Stimulated activated CD4-positive, alpha-beta T cell treated with anti-CD3 and anti-CD28 coated beads, TNF-alpha, amount 100 ng/mL, for 24 hours (primary cell): ENCODE measurements around the gene FAM163B.

ENCODE experiments used
- DNase-seq, 3 experiments: peaks; one replicate each; pipeline ENCODE4 v3.0.0-alpha.2; 2020; ENCODE audit warnings: low read depth in 3 of 3

The FAM163B gene

GRCh38 chr9:133547116-133547515 lies 62.1 kb downstream of the FAM163B start:
- no peak for DNase-seq

GRCh38 chr9:133546287-133546680 lies 62.9 kb downstream of the FAM163B start:
- no peak for DNase-seq

GRCh38 chr9:133545494-133546286 lies 63.5 kb downstream of the FAM163B start:
- DNase-seq: no peak

GRCh38 chr9:133543772-133544467 lies 65.3 kb downstream of the FAM163B start:
- no peak for DNase-seq

GRCh38 chr9:133542002-133542401 lies 67.2 kb downstream of the FAM163B start:
- DNase-seq: no peak

- DNase-seq: no peak
These were observed 68.5 kb downstream of the FAM163B start for GRCh38 chr9:133540698-133541025.

GRCh38 chr9:133539991-133540697 lies 69.0 kb downstream of the FAM163B start:
- DNase-seq: no peak

- no peak for DNase-seq
These were observed 70.0 kb downstream of the FAM163B start for GRCh38 chr9:133538851-133539833.

GRCh38 chr9:133538176-133538575 lies 71.0 kb downstream of the FAM163B start:
- no peak for DNase-seq

GRCh38 chr9:133537257-133537656 lies 71.9 kb downstream of the FAM163B start:
- DNase-seq: no peak

- no peak for DNase-seq
These were observed 72.7 kb downstream of the FAM163B start for GRCh38 chr9:133536536-133536935.

- DNase-seq: no peak
These were observed 73.1 kb downstream of the FAM163B start for GRCh38 chr9:133536080-133536479.

- DNase-seq: no peak
These were observed 73.8 kb downstream of the FAM163B start for GRCh38 chr9:133535306-133535877.

- DNase-seq: peak in 2 of 3 experiments; percentile 10 to 37
These were observed 74.6 kb downstream of the FAM163B start, which contains the start of gene ADAMTSL2 for GRCh38 chr9:133534346-133535291. TSS of gene ADAMTSL2 (plus strand) at chr9:133534704. CDS start at chr9:133536713, 2,009 bp downstream.

- no peak for DNase-seq
These were observed 75.3 kb downstream of the FAM163B start for GRCh38 chr9:133533857-133534256.

- peak; percentile 36 to 77 (median 38) for DNase-seq
These were observed 76.1 kb downstream of the FAM163B start for GRCh38 chr9:133532937-133533668.

GRCh38 chr9:133531293-133531692 lies 77.9 kb downstream of the FAM163B start:
- no peak for DNase-seq

- DNase-seq: no peak
These were observed 79.3 kb downstream of the FAM163B start for GRCh38 chr9:133529874-133530273.

GRCh38 chr9:133529457-133529856 lies 79.7 kb downstream of the FAM163B start:
- DNase-seq: no peak
